Stimulated activated memory B cell treated with anti-CD40 and anti-IgM and Interleukin-4, amounts not matched to agents 10 μg/mL and 1 μg/mL and 100 μg/mL, for 72 hours (primary cell): ENCODE results near the gene VRK1.
A peak's percentile ranks its signal among the peaks of the same experiment; 100 is the strongest.

Experiments used
- ATAC-seq: fragments of 150-1000 bp; cut with Tn5 transposase; 2 replicates; pipeline ENCODE4 v1.10.0; 2021
- H3K27ac Mint-ChIP-seq: one replicate; pipeline ENCODE4 v1.8.0; 2022; ENCODE audit warnings: mild to moderate bottlenecking, mixed read lengths
- H3K27me3 Mint-ChIP-seq: one replicate; pipeline ENCODE4 v1.8.0; 2022; ENCODE audit warnings: mixed read lengths
- H3K36me3 Mint-ChIP-seq: one replicate; pipeline ENCODE4 v1.8.0; 2022; ENCODE audit warnings: mixed read lengths
- H3K4me1 Mint-ChIP-seq: one replicate; pipeline ENCODE4 v1.8.0; 2022; ENCODE audit warnings: mixed read lengths
- H3K4me3 Mint-ChIP-seq: one replicate; pipeline ENCODE4 v1.8.0; 2022; ENCODE audit warnings: mild to moderate bottlenecking, moderate library complexity, mixed read lengths
- H3K9me3 Mint-ChIP-seq: one replicate; pipeline ENCODE4 v1.8.0; 2022; ENCODE audit warnings: mixed read lengths

The VRK1 gene

GRCh38 chr14:96827290-96827689 lies 30.1 kb downstream of the VRK1 start:
- no peak overlapping the region for H3K27ac Mint-ChIP-seq
- H3K27me3 Mint-ChIP-seq, result no peaks in the 10 kb centered on the region
- peaks cover 18% of the 10 kb centered on the region for H3K9me3 Mint-ChIP-seq
- H3K36me3 Mint-ChIP-seq, result peaks cover 51% of the 10 kb centered on the region
- no peak for ATAC-seq
- H3K4me1 Mint-ChIP-seq, result peaks cover 48% of the 10 kb centered on the region
- no peak overlapping the region for H3K4me3 Mint-ChIP-seq

DNA sequence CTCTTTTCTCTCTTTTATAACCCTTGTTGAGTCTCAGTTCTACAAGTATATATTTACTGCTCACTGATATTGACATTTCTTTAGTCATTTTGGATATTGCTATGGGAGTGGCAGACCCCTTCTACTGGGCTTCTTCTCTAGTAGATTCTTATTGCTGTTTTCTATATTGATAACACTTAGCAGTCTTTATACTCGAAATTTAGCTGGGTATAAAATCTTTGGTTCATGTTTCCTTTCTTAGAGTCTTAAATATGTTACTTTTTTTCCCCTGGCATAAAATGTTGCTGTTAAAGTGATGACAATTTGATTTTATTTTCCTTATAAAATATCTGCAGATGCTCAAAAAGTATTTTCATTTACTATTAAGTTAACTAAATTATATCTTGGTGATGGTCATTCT lies 32.6 kb downstream of the VRK1 start:
- peaks cover 32% of the 10 kb centered on the region for H3K4me1 Mint-ChIP-seq
- peaks cover 11% of the 10 kb centered on the region for H3K9me3 Mint-ChIP-seq
- H3K4me3 Mint-ChIP-seq, result no peak overlapping the region
- no peaks in the 10 kb centered on the region for H3K27me3 Mint-ChIP-seq
- H3K27ac Mint-ChIP-seq, result no peak overlapping the region
- H3K36me3 Mint-ChIP-seq, result peaks cover 41% of the 10 kb centered on the region
- ATAC-seq, result no peak

DNA sequence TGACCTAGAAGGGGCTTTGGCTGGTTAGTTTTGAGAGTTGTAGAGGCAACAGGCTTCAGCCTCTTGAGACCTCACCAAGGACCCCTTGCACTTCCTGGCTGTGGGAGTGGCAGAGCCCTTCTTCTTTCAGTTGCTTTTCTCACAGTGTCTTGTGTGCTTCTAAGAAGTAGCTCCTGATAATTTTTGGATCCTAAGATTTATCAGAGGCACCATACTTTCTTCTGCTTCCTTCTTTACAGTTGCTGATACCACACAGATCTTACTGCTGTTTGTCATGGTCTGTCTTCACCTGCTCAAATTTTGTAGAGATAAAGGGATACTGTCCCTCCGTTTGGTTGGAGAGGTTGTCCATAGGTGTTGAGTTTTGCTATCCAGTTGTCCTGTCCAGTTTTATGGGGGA lies 33.8 kb downstream of the VRK1 start:
- no peak for ATAC-seq
- Mint-ChIP-seq H3K4me1 (peaks cover 22% of the 10 kb centered on the region), H3K36me3 (peaks cover 53% of the 10 kb centered on the region), H3K27me3 (no peaks in the 10 kb centered on the region), H3K27ac (peak overlapping the region; percentile 5), H3K9me3 (peaks cover 11% of the 10 kb centered on the region), H3K4me3 (no peak overlapping the region)

DNA sequence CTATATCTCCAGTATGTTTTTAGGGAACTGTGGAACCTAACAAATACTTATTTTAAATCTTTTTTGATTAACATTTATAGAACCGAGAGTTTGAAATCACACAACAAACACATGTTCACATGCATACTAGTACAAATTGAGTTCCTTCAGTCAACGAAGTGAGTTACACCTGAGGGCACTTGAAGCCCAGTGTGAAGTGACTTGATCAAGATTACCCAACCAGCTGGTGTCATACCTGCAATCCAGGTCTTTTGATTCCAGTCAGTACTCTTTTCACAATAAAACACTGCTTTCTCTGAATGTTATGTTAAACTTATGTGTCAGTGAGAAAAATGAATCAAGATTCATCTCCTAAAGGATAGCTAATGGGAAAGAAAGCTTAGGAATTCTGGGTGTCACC lies 35.2 kb downstream of the VRK1 start:
- H3K4me1 Mint-ChIP-seq, result peaks cover 14% of the 10 kb centered on the region
- H3K4me3 Mint-ChIP-seq, result no peak overlapping the region
- H3K27ac Mint-ChIP-seq, result no peak overlapping the region
- H3K36me3 Mint-ChIP-seq, result peaks cover 65% of the 10 kb centered on the region
- H3K9me3 Mint-ChIP-seq, result peaks cover 11% of the 10 kb centered on the region
- no peaks in the 10 kb centered on the region for H3K27me3 Mint-ChIP-seq
- ATAC-seq, result no peak

DNA sequence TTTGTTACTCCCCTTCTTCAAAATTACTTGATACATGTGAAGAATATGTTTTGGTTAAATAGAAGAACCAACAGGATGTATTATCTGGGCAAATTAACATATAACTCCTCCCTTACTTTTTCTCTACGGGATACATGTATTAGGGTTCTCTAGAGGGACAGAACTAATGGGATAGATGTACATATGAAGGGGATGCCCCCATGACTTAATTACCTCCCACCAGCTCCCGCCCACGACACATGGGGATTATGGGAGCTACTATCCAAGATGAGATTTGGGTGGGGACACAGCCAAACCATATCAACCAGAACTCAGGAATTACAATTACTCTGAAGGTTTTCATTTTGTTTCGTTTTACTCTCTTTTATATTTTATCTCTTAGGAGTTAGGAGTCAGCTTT lies 41.3 kb downstream of the VRK1 start:
- no peaks in the 10 kb centered on the region for H3K27me3 Mint-ChIP-seq
- no peak overlapping the region for H3K4me3 Mint-ChIP-seq
- H3K9me3 Mint-ChIP-seq, result no peaks in the 10 kb centered on the region
- peaks cover 64% of the 10 kb centered on the region for H3K36me3 Mint-ChIP-seq
- no peaks in the 10 kb centered on the region for H3K4me1 Mint-ChIP-seq
- no peak overlapping the region for H3K27ac Mint-ChIP-seq
- ATAC-seq, result no peak

DNA sequence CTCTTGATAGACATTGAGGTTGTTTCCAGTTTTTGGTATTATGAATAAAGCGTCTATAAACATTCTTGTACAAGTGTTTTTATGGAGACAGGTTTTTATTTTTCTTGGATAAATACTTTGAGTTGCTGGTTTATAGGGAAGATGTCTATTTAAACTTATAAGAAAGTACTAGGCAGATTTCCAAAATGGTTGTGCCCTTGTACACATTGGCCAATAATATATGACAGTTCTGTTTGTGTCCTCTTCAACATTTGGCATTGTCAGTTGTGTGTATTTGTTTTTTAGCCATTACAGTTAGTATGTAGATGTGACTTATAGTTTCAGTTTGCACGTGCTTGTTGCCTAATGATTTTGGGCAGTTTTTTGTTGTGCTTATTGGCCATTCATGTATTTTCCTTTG lies 42.1 kb downstream of the VRK1 start:
- H3K36me3 Mint-ChIP-seq, result peaks cover 64% of the 10 kb centered on the region
- no peaks in the 10 kb centered on the region for H3K27me3 Mint-ChIP-seq
- H3K27ac Mint-ChIP-seq, result no peak overlapping the region
- no peaks in the 10 kb centered on the region for H3K4me1 Mint-ChIP-seq
- ATAC-seq, result no peak
- no peak overlapping the region for H3K4me3 Mint-ChIP-seq
- H3K9me3 Mint-ChIP-seq, result no peaks in the 10 kb centered on the region

- no peak overlapping the region for H3K4me3 Mint-ChIP-seq
- no peak for ATAC-seq
- H3K4me1 Mint-ChIP-seq, result no peaks in the 10 kb centered on the region
- H3K27ac Mint-ChIP-seq, result no peak overlapping the region
- peaks cover 46% of the 10 kb centered on the region for H3K36me3 Mint-ChIP-seq
- H3K27me3 Mint-ChIP-seq, result no peaks in the 10 kb centered on the region
- no peaks in the 10 kb centered on the region for H3K9me3 Mint-ChIP-seq
Measured at GRCh38 chr14:96843137-96843536, 46.0 kb downstream of the VRK1 start.

DNA sequence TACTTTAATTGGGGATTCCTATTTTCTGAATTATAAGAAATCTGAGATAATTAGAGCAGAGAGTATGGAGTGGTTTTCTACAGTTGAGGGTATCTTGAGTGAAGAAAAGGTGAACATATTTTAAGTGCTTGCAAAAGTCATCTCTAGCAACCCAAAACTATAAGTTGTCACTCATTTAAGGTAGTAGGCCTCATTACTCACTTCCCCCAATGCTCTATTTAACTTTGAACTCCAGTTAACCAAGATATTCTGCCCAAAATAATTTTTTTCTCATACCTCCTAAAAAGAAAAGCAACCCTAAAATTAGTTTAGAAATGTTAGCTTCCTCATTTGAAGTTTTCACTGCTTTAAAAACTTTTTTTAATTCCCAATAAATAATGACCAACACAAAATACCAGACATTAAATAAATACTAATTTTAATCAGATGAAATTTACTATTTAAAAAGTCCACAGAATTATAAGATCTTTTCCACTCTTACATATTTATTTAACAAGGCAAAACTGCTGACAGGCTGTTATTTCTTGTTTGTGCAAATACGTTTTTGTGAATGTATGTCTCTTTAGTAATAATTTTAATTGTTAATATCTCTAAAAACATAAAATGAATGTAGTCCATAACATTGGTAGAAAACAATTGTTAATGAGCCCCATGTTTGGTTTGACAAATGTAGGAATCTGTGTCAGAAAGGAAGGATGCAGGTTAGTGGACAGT lies 47.8 kb downstream of the VRK1 start:
- Mint-ChIP-seq H3K9me3 (no peaks in the 10 kb centered on the region), H3K4me1 (no peaks in the 10 kb centered on the region), H3K36me3 (peaks cover 47% of the 10 kb centered on the region), H3K4me3 (no peak overlapping the region), H3K27me3 (no peaks in the 10 kb centered on the region), H3K27ac (no peak overlapping the region)
- ATAC-seq, result no peak

DNA sequence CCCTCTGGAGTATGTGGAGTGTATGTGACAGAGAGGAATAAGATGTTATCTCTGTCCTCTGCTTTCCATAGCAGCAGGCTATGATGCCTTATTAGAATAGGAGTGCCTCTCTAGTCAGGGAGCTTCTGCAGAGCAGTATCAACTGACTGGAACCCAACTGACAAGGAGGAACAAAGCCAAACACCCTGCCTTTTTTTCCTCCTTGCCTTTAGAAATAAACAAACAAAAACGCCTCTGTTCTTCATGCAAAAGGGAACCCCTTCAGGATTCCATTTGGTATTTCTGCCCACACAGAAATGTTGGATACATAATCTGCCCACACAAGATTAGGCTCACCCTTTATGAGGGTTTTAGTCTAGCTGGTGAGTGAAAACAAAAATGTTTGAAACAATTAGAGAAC lies 50.3 kb downstream of the VRK1 start:
- Mint-ChIP-seq H3K4me3 (no peak overlapping the region), H3K27ac (no peak overlapping the region), H3K9me3 (no peaks in the 10 kb centered on the region), H3K4me1 (peaks cover 6% of the 10 kb centered on the region), H3K27me3 (no peaks in the 10 kb centered on the region), H3K36me3 (peaks cover 36% of the 10 kb centered on the region)
- no peak for ATAC-seq

DNA sequence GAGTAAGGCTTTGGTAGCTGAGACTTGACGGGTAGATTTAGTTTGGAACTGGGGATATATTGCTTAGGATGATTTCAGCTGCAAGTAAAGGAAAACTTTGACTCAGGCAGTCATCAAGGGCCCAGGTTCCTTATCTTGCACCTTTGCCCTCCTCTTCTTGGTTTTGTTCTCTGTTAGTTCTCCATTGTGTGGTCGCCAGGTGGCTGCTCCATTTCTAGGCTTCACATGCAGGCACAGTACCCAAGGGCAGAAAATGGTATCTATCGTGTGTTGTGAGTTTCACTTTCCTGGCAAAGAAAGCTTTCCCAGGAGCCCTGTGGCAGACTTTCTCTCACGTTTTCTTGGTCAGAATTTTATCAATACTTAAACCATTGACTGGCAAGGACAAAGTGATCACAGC lies 50.8 kb downstream of the VRK1 start:
- Mint-ChIP-seq H3K9me3 (no peaks in the 10 kb centered on the region), H3K4me3 (no peak overlapping the region), H3K36me3 (peaks cover 32% of the 10 kb centered on the region), H3K4me1 (peaks cover 6% of the 10 kb centered on the region), H3K27ac (no peak overlapping the region), H3K27me3 (no peaks in the 10 kb centered on the region)
- ATAC-seq, result no peak

DNA sequence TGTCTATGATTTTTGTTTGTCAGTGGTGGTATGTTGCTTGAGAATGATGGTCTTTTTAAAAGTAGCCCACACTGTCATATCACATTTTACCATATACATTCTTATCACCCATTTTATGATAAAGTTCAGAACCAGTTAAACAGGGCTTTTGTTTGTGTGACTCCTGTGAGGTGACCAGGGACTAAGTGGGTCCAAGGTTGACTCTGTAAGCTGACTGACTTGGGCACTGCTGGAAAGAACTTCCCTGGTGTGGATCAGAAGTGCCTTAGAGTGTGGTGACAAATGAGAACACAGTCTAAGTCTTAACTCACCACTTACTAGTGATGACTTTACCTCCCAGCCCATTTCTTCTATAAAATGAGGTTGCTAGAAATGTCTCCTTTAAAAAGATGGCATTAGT lies 52.6 kb downstream of the VRK1 start:
- Mint-ChIP-seq H3K36me3 (peaks cover 31% of the 10 kb centered on the region), H3K27me3 (no peaks in the 10 kb centered on the region), H3K27ac (no peak overlapping the region), H3K4me1 (peaks cover 6% of the 10 kb centered on the region), H3K4me3 (no peak overlapping the region), H3K9me3 (no peaks in the 10 kb centered on the region)
- ATAC-seq, result no peak

DNA sequence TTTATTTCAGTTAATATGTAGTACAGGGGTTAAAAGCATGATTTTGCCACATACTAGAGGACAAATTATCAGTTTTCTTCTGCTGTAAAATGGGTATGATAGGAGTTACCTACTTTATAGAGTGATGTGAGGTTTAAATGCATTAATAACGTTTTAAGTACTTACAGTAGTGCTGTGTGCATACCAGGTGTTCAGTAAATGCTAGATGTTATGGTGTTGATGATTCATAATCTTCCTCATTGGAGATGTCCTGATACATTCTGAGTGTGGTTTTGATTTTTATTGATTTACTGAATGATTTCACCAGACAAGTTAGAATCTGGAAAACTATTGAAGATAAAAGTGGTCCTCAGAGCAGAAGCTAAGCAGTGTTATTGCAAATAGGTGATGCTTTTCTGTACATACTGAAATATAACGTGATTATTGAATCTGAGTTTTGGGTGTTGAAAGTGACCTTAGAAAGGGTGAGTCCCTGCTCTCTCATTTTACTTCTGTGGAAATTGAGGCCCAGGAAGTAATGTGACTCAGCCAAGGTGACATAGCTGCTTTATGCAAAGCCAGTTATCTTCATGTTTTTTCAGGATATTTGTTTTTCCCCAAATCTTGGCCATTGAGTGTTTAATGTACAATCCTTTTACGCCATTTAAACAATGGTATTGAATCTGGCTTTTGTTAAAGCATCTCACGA lies 54.7 kb downstream of the VRK1 start:
- H3K4me3 Mint-ChIP-seq, result no peak overlapping the region
- no peak for ATAC-seq
- H3K27me3 Mint-ChIP-seq, result no peaks in the 10 kb centered on the region
- peaks cover 6% of the 10 kb centered on the region for H3K4me1 Mint-ChIP-seq
- H3K9me3 Mint-ChIP-seq, result no peaks in the 10 kb centered on the region
- peak overlapping the region; percentile 18 for H3K27ac Mint-ChIP-seq
- peaks cover 41% of the 10 kb centered on the region for H3K36me3 Mint-ChIP-seq

DNA sequence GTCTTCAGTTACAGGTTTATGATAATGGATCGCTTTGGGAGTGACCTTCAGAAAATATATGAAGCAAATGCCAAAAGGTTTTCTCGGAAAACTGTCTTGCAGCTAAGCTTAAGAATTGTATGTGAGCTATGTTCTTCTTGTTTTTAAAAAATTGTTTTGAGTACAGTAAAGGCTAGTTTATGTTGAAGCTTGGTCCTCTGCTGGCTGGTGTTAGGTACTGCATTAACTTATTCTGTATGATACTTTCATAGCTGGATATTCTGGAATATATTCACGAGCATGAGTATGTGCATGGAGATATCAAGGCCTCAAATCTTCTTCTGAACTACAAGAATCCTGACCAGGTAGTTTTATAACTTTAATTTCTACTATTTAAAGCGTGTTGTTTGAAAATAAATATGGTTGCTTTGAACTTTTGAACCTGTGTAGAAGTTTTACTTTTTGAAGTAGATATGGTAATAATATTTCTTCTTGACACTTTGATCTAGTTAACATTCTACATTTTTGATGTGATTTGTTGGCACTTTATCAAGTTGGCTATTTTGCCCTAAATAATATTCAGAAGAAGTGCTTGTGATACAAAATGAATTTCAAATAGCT lies 55.7 kb downstream of the VRK1 start:
- no peak overlapping the region for H3K27ac Mint-ChIP-seq
- H3K36me3 Mint-ChIP-seq, result peaks cover 43% of the 10 kb centered on the region
- H3K9me3 Mint-ChIP-seq, result no peaks in the 10 kb centered on the region
- no peak for ATAC-seq
- peaks cover 6% of the 10 kb centered on the region for H3K4me1 Mint-ChIP-seq
- H3K27me3 Mint-ChIP-seq, result no peaks in the 10 kb centered on the region
- no peak overlapping the region for H3K4me3 Mint-ChIP-seq

DNA sequence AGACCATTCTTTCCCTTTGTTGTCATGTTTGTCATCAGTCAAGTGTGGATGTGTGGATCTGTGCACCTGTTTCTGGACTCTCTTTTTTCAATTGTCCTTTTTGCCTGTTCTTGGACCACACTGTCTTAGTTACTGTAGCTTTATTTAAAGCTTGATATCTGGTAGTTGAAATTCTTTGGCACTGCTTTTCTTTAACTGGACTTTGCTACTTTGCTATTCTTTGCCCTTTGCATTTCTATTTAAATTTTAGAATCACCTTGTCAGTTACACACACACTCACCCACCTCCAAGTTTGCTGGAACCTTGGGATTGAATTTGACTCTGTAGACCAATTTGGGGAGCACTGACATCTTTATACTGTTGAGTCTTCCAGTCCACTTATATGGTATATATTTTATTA lies 61.5 kb downstream of the VRK1 start:
- Mint-ChIP-seq H3K4me1 (no peaks in the 10 kb centered on the region), H3K36me3 (peaks cover 46% of the 10 kb centered on the region), H3K4me3 (no peak overlapping the region), H3K27ac (no peak overlapping the region), H3K9me3 (no peaks in the 10 kb centered on the region), H3K27me3 (no peaks in the 10 kb centered on the region)
- no peak for ATAC-seq

DNA sequence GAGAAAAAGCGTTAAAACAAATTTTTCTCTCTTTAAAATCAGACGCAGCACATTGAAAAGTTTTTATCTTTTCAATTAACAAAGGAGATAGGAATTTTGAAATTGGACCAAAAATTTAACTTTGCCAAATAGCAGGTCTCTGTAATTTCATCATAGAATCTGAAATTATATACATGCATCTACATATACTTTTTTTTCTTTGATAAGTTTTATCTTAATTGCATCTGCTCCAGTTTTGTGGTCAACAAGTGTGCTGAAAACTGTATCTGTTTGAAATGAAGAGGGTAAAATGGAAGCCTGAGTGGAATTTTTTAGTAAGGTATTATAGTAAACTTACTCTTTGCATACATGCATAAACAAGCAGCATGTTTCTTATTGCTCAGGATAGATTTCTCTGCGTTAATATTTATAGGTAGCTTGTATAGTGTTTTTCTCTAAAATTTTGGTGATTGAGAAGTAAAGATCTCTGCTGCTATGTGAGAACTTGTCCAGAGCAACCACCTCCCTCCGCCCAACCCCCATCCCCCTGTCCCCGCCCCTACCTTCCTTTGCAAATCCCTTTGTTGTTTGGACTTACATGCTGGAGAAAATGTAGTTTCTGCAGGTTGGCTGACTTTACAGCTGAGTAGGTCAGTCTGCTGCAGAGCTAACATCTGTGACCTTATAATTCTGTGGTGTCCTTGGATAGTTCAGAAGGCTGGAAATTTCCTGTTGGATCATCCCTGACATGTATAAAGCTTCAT lies 64.6 kb downstream of the VRK1 start:
- no peaks in the 10 kb centered on the region for H3K4me1 Mint-ChIP-seq
- H3K36me3 Mint-ChIP-seq, result peaks cover 65% of the 10 kb centered on the region
- no peaks in the 10 kb centered on the region for H3K9me3 Mint-ChIP-seq
- no peak for ATAC-seq
- no peaks in the 10 kb centered on the region for H3K27me3 Mint-ChIP-seq
- H3K27ac Mint-ChIP-seq, result no peak overlapping the region
- no peak overlapping the region for H3K4me3 Mint-ChIP-seq
